ENCODE results near the gene MACIR.

- no peak for TF ChIP-seq BCL11A (IDR thresholded peaks at IDR 0.05; ENCODE audit: low read depth, low read length)
- TF ChIP-seq, protein P1, sequence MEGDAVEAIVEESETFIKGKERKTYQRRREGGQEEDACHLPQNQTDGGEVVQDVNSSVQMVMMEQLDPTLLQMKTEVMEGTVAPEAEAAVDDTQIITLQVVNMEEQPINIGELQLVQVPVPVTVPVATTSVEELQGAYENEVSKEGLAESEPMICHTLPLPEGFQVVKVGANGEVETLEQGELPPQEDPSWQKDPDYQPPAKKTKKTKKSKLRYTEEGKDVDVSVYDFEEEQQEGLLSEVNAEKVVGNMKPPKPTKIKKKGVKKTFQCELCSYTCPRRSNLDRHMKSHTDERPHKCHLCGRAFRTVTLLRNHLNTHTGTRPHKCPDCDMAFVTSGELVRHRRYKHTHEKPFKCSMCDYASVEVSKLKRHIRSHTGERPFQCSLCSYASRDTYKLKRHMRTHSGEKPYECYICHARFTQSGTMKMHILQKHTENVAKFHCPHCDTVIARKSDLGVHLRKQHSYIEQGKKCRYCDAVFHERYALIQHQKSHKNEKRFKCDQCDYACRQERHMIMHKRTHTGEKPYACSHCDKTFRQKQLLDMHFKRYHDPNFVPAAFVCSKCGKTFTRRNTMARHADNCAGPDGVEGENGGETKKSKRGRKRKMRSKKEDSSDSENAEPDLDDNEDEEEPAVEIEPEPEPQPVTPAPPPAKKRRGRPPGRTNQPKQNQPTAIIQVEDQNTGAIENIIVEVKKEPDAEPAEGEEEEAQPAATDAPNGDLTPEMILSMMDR (IDR thresholded peaks at IDR 0.05 in 2 of 3, conservative IDR thresholded peaks at IDR 0.05 in 1 of 3; ENCODE audit: control insufficient read depth in 2 of 3, extremely low read depth in 1 of 3, insufficient read depth in 1 of 3, low read depth in 3 of 3, low read length in 3 of 3) = no peak
- no peak for TF ChIP-seq E4F1 (IDR thresholded peaks at IDR 0.05; ENCODE audit: borderline replicate concordance, partially characterized antibody)
- no peak for TF ChIP-seq IRF3 (IDR thresholded peaks at IDR 0.05)
- TF ChIP-seq POLR2A (IDR thresholded peaks at IDR 0.05; ENCODE audit: low read depth, low read length) = no peak
Observed at GRCh38 chr5:103218164-103218563, 40.4 kb upstream of the MACIR start.
